ENCODE results near the gene RPAP2. TPM values are rescaled to one million over a fixed set of nuclear protein-coding genes. Genes with fewer than 3 reads are reported as not detected.
"Not testable (repeated sequence)": the region's sequence is repeated elsewhere in the genome, so short reads cannot be mapped to it uniquely, and the experiment has no call there.

Gene RPAP2
- total RNA-seq, 1 donor from 2014 or later = 41.5 TPM

DNA sequence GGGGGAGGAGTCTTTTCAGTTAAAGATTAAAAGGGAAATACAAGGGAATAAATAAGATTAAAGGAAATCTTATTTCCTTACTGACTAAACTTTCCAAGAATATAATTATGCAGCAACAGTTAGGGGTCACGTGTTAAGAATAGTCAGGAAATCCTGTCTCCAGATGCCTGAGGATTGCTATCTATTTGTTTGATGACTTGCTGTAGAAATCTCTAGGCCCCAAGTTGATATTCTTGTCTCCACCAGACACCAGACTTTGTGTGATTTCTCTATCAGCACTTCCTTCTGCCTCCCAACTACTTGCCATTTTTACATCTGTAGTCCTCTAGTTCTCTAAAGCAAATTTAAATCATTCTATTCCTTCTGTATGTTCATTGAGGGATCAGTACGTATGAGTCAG lies 77.5 kb downstream of the RPAP2 start:
- no peak for DNase-seq

DNA sequence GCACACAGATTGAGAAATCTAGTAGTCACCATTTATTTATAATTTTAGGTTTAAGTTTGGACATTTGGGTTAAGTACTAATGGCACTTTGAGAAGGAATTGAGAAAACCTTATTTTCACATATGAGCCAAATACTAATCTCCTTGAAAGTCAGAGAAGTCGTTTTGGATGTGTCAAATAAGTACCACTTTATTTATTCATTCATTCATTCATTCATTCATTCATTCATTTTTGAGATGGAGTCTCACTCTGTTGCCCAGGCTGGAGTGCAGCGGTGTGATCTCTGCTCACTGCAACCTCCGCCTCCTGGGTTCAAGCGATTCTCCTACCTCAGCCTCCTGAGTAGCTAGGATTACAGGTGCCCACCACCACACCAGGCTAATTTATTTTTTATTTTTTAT lies 79.1 kb downstream of the RPAP2 start:
- DNase-seq = not testable (repeated sequence)

DNA sequence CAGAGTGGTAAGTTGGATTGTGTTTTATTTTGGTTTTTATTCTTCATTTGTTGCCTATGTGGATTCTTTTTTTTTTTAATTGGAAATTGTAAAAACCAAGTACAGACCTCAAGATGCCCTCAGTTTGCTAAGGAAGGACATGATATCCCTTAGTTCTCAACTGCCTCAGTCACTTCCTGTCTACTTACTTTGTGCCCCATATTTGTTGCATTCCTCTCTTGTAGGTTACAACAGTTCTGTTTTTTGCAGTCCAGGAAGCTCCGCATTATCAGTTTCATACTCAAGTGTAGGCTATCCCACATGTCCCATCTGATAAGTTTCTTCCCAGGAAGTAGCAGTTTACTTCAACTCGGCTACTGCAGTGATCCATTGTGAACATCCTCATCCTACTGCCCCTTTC lies 82.0 kb downstream of the RPAP2 start:
- DNase-seq = no peak

DNA sequence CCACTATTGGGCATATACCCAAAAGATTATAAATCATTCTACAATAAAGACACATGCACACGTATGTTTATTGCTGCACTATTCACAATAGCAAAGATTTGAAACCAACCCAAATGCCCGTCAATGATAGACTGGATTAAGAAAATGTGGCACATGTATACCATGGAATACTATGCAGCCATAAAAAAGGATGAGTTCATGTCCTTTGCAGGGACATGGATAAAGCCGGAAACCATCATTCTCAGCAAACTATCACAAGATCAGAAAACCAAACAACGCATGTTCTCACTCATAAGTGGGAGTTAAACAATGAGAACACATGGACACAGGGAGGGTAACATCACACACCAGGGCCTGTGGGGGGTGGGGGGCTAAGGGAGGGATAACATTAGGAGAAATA lies 95.1 kb downstream of the RPAP2 start:
- not testable (repeated sequence) for DNase-seq

DNA sequence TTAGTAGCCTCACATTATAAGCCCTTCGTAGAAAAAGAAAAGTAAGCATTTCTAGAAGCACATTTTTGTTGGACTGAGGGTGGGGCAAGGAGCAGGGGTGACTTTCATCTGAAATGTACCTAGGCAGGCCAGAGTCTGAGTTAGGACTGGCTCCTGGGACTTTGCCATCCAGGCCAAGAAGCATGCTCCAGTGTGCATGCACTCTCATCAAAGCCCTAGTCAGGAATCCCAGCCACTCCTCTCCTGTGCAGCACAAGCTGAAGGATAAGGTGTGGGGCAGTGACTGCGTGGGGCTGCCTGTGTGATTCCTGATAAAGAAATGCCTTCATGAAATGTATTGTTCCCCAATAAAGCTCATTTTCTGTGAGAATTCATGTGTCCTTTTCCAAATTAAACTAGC lies 99.7 kb downstream of the RPAP2 start:
- DNase-seq = no peak

DNA sequence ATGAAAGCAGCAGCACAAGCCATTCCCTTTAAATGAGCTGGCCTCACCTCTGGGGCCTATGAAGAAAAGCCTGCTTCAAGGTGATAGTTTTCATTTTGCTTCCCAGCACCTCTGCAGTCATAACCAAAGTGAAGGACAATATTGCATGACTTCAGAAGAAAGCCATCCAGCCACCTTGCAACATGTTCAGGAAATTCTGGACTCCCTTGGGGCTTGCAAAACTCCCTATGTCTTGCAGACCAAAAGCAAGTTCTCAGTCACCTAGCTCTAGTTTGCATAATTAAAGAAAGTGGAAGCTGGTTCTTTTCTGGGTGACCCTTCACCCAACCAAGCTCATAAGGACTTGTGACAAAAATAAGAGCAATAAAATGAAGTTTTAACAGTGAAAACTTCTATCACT lies 100.2 kb downstream of the RPAP2 start:
- no peak for DNase-seq

DNA sequence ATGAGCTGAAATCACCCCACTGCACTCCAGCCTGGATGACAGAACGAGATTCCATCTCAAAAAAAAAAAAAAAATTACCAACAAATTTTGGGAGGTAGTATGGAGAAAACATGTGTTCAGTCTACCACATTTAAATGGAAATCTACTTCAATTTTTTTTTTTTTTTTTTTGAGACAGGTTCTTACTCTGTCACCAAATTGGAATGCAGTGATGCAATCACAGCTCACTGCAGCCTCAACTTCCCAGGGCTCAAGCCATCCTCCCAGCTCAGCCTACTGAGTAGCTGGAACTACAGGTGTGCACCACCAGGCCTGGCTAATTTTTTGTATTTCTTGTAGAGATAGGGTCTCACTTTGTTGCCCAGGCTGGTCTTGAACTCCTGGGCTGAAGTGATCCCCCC lies 105.8 kb downstream of the RPAP2 start:
- DNase-seq = no peak

DNA sequence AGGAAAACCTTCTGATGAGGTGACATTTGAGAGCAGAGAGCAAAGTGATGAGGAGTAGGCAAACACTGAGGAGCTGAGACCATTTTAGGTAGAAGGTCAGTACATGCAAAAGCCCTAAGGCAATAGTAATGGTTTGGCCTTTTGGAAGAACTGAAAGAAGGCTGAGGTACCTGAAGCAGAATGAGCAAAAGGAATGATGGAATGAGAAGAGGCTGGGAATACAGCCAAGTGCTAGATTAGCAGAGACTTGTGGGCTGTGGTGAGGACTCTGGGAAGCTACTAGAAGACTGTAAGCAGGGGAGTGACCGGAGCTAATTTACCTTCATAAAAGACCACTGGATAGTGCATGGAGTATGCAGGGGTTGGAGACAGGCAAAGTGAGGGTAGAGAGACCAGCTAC lies 110.0 kb downstream of the RPAP2 start:
- DNase-seq = no peak

DNA sequence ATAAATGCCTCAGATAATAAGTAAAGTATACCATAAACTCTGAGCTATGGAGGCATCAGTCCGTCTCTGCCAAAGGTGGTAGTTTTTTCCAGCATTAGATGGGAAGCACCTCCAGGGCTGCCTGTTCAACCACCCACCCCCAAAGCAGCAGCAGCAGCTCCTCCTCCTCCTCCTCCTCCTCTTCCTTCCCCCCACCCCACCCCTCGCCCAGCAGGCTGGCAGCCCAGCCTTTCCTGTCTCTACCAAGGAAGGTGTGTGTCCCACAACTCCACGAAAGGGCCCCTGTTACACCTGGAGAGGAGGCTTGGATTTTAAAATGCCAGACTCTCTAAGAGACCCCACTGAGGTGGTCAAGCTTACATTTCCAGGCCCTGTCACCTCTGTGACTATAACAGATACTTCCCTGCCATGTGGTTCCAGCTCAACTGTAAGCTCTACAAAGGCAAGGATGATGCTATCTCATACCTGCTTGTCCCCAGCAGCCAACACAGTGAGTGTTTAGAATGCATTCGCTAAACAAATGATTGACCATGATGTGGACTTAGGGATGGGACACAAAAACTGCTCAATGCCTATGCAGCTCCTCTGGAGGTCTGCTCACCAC lies 111.2 kb downstream of the RPAP2 start:
- DNase-seq = no peak

DNA sequence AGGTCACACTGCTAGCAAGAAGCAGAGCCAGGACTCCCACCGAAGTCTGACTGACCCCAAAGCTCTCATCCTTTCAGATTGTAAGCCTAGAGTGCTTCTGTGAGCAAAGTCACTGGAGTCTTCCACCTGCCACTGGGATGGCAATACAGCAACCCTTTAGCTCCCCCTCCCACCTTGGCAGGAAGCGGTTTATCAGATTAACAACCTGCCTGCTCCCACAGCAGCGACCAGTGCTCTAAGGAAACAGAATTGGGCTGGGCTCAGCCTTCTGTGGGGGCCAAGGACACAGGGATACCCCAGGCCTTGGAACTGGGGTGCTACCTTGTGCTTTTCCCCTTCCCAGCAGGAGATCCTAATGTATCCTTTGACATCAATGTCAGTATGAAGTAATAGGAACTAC lies 111.8 kb downstream of the RPAP2 start:
- no peak for DNase-seq

DNA sequence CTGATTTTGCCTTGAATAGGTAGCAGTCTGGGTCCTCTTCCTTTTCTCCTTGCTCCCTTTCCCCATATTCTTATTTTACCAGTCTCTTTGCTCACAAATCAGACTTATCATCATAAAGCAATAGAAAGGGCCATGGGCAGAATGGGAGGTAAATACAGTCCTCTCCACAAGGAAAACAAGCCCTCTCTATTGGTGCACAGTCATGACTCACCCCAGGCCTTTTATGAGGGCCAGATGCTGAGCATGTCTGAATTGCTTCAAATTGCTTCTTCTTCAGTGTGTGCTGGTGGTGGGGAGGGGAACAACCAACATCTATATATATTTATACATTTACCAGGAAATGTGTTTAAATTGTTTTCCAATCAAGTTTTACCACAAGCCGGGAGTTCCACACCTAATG lies 112.7 kb downstream of the RPAP2 start:
- no peak for DNase-seq

DNA sequence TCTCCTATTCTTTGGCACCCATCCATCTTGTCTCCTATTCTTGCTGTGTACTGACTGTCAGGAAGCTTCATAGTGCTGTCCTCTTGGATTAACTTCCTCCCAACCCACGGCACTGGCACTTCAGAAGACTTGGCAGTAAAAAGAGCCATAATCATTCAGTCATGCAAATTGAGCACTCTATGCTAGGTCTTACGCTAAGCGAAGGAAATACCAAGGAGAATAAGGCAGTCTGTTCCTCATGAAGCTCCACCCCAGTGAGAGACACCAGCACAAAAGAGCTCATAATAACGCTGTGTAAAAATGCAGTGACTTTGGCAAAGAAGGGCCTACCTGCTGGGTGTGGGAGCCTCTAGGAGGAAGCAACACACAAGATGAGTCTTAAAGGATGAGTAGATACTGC lies 120.8 kb downstream of the RPAP2 start:
- no peak for DNase-seq

DNA sequence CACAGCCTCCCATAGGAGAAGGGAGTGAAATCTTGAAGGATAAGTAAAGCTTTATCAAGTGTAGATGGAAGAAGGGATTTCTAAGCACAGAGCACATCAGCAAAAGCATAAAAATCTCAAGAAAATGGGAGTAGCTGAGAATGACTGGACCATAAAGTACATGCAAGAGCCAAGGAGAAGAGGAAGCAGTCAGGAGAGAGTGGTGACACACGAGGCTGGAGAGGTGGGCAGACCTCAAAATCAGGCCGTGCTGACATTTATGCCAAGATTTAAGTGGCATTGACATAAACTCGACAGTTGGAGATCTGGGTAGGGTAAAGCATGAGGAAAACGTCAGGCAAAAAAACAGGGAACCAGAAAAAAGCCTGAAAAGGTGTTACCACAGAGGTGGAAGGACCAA lies 125.5 kb downstream of the RPAP2 start:
- no peak for DNase-seq

DNA sequence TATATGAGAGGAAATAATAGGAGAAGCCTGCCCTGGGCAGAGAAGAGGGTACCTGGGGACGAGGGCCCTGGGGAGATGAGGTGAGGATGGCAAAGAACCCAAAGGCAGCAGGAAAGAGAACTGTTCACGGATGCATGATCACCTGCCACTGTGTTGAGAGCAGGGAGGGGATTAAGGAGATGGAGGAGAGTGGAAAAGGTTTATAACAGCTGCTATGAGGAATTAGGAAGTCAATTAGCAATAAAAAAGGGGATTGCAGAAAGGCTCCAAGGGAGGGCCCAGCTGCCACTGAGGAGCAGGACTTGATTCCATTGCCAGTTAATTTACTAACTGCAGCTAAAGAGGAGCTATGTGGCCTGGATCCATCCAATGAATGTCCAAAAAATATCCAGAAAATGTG lies 126.8 kb downstream of the RPAP2 start:
- no peak for DNase-seq

DNA sequence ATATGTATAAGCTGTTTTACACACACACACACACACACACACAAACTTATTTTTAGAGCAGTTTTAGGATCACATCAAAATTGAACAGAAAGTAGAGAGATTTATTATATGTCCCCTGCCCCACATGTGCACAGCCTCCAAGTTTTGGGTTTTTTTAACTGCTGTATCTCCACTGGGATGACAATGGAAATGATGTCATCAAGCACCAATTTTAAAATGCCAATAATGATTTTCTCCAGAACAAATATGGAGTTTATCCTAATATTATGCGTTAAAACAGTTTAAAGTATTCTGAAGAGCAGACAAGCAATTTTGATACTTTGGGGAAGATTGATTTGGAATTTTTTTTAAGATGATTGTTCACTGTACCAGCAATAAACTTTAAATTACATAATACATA lies 131.2 kb downstream of the RPAP2 start:
- no peak for DNase-seq

DNA sequence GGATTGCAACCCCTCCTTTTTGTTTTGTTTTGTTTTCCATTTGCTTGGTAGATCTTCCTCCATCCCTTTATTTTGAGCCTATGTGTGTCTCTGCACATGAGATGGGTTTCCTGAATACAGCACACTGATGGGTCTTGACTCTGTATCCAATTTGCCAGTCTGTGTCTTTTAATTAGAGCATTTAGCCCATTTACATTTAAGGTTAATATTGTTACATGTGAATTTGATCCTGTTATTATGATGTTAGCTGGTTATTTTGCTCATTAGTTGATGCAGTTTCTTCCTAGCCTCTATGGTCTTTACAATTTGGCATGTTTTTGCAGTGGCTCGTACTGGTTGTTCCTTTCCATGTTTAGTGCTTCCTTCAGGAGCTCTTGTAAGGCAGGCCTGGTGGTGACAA lies 135.7 kb downstream of the RPAP2 start:
- DNase-seq = not testable (repeated sequence)

DNA sequence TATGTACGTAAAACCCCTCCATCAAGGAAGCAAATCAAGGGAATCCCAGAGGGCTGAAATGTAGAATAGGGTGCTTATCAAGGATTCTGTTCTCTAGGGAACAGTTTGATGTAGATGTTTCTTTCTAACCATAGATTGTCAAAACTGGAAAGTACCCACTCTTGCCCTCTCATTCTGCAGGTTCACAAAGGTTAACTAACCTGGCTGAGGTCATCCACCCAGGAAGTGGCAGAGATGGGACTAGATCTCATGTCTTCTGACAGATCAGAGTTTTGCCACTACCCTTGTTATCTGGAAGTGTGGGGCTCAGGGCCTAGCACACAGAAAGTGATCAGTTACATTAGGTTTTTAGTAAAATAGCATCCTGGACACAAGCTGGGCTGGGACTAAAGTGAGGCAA lies 140.4 kb downstream of the RPAP2 start:
- DNase-seq = no peak

DNA sequence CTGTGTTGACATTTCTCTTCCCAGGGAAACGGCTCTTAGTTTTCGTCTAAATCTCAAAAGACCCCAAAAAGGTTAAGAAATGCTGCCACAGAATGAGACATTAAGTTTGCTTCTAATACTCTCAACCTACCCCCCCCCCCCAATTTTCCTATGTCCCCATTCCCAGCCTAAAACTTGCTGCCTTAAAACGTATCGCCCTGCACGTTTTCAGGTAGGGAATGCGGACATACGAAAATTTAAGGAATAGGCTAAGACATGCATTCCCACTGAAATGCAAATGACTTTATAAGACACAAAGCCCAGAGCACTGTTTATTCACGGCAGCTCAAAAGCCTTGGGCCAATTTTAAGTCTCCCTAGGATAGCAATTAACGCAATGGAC lies 142.4 kb downstream of the RPAP2 start:
- no peak for DNase-seq

DNA sequence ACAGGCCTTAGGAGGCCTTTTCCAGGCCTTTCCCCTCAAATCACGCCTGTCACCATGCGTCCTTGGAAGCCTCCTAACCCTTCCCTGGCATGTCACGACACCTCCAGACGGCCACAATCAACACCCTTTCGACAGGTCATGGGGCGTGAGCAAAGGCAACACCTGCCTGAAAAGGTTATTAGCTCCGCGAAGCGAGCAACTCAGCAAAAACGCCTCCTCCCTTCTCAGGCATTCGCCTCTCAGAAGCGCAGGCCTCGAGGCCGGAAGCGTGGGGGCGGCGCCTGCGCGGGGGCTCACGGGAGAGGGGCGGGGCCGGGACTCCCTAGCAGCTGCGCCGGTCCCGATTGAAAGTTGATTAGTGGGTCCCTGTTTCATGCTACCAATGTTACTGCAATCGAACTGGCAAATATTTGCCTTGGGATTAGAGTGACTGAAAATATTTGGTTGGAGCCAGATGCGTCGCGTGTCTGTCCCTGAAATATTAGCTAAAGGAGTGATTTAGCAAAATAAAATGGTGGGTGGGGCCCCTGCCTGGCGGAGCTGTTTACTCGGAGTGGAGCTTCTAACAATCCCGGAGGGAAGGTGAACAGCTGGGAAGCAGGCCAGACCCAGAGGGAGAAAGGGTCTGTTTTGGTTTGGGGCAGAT lies 143.0 kb downstream of the RPAP2 start:
- no peak for DNase-seq

DNA sequence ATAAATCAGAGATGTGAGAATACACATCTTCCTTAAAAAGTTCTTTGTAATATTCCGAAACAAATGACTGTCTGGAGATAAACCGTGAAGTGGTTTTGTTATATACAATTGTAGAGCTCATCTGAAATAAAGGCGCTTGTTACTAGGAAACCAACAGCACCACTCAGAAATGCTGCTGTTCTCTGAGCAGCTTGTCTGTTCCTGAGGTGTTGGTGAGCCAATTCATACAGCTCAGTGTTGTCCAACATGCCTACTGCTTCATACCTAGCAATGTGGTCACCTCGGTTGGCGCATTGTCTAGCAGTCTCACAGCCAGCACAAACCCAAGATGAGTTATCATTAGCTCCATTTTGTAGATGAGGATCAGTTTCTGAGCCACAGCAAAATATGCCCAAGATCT lies 143.5 kb downstream of the RPAP2 start:
- DNase-seq = no peak

DNA sequence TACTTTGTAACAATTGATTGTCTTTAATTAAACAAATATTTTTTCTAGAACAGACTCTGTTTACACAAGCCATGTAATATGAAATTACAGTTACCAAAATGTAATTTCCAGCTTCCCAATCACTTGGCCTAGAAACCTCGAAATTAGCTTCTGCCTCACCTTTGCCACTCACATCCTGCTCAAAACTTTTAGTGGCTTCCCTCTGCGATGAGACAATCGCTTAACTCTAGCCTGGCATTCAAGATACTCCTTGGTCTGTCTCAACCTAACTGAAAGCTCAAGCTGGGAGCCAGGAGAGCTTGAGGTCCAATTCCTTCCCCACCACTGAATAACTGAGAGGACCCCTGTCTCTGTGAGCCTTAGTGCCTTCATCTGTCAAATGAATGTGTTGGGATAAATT lies 145.0 kb downstream of the RPAP2 start:
- no peak for DNase-seq

DNA sequence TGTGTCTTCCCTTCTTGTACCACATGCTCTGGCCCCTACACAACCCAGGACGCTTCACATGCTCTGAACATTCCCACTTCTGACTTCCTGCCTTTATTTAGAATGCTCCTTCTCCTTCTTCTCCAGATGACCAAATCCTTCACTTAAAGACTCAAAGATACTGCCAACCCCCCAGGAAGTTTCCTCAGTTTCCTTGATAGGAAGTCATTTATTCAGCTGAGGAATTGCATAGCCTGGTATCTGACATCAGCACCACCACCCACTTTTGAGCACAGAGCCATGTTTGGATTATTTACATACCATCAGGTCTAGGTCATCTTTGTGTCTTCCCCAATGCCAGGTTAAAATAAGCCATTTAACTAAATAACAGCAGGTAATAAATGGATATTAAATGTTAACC lies 145.5 kb downstream of the RPAP2 start:
- DNase-seq = no peak

DNA sequence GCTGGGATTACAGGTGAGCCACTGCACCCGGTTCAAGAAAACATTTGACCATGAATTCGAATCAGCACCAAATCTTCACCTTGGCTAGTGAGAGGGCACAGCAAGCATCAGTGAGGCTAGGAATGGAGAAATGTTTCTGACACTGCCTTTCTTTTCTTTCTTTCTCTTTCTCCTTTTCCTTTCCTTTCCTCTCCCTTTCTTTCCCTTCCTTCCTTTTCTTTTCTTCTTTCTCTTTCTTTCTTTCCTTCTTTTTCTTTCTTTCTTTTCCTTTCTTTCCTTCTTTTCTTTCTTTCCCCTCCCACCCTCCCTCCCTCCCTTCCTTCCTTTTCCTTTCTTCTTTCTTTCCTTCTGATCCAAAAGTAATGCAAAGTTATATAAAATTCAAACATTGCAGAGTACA lies 147.0 kb downstream of the RPAP2 start:
- no peak for DNase-seq

DNA sequence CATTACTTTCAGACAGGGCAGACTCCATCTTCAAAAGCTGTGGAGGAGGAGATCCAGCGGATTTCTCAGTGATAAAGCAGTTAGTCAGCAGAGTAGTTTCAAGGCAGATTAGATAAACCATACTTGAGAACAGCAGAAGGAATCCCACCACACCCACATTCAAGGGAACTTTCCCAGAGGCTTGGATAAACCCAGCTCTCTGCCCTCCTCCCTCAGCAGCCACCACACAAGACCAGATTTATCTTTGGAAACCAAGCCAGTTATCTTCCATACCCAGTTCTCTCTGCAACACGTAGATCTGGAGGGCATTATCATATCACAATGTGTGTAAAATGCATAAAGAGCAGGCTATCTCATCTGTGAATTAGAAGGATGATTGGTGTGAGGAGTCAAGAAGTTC lies 147.7 kb downstream of the RPAP2 start:
- DNase-seq = no peak
